ENCODE measurements around the gene AUH.

Gene AUH

DNA sequence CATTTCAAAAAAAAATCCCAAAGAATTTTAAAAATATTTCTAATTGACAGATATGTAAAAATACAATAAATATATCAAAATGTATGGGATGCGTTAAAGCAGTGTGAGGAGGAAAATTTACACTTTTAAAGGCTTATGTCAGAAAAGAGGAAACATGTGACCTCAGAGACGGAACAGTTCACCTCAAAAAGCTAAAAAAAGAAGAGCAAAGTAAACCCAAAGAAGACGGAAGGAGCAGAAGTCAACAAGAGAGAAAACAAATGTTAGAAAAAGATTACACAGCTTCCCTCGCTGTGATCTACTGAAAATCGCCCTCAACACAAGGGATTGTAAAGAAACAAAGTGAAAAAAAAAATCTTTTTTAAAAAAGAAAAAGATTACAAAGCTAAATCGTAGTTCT is 186.9 kb downstream of the AUH start:
- no peak for TF ChIP-seq GATA3 (IDR thresholded peaks at IDR 0.05; ENCODE audit: low read depth, low read length)
- TF ChIP-seq GATA2 (IDR thresholded peaks at IDR 0.05; ENCODE audit: low read depth, low read length): no peak

DNA sequence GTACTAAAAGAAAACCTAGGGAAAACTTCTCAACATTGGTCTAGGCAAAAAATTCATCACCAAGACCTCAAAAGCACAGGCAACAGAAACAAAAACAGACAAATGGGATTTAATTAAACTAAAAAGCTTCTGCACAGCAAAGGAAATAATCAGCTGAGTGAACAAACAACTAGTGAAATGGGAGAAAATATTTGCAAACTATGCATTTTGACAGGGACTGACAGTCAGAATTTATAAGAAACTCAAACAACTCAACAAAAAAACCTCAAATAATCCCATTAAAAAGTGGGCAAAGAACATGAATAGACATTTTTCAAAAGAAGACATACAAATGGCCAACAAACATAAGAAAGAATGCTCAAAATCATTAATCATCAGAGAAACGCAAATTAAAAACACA is 189.4 kb downstream of the AUH start:
- no peak for TF ChIP-seq GATA3 (IDR thresholded peaks at IDR 0.05; ENCODE audit: low read depth, low read length)
- TF ChIP-seq GATA2 (IDR thresholded peaks at IDR 0.05; ENCODE audit: low read depth, low read length): no peak

DNA sequence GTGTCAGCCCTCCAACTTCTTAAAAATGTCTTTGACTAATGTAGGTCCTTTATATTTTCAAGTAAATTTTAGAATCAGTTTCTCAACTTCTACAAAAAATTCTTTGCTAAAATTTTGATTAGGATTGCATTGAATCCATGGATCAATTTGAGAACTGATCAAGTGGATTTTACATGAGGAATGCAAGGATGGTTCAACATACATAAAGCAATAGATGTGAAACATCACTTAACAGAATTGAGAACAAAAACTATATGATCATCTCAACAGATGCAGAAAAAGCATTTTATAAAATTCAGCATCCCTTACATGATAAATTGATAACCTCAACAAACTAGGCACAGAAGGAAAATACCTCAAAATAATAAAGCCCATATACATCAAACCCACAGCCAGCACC is 190.8 kb downstream of the AUH start:
- no peak for TF ChIP-seq GATA3 (IDR thresholded peaks at IDR 0.05; ENCODE audit: low read depth, low read length)
- TF ChIP-seq GATA2 (IDR thresholded peaks at IDR 0.05; ENCODE audit: low read depth, low read length): no peak

DNA sequence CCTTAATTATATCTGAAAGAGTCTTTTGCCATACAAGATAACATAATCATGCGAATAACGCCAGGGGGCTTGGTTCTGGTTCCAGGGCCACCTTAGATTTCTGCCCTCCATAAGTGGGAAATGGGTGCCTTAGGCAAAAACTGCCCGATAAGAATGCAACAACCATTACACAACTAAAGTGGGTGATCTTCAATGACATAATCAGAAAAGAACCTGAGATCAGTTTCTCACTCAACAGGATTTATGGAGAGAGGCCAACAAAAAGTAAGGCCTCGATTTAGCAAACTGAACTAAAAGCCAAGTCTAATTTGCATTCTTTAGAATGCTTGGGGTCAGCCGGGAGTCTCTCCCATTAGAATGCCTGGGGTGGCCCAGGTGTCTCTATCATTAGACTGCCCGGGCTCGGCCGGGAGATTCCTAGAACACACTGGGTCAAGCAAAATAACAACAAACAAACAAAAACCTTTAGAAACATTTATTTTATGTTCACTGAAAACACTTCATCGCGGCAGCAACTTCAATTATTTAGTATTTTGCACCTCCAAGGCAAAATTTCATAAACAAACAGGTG is 194.8 kb downstream of the AUH start:
- TF ChIP-seq GATA3 (IDR thresholded peaks at IDR 0.05; ENCODE audit: low read depth, low read length) (no peak), GATA2 (IDR thresholded peaks at IDR 0.05; ENCODE audit: low read depth, low read length) (no peak)

DNA sequence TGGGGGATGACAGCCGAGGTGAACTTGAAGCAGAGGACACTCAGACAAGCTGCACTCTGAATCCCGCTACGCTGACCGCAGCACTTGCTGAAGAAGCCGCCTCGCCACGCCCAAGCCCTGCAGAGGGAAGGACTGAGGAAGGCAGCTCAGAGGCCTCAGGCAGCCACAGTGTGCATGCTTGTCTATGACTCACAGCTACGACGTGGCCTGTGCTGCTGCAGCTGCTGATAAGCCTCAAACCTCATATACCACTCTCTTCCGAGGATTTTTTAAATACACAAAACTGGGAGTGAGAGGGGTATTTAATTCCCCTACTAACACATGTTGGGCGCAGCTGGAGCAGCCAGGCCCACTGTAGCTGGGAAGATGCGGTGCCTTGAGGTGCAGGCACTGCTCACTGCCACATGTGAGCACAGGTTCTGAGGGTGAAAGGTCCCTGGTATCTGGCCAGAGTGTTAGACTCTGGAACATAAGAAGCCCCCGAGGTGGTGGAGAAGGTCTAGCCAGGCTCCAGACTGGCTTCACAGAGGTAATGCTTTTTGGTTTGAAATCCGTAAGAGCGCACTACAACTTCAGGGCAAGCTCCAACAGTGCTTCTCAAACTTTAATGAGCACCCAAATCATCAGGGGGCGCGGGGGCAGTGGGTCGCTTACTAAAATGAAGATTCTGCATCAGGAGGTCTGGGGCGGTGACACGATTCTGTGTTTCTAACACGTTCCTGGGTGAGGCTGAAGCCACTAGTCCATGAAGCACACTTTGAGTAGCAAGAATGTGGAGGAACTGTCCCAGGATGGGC is 196.8 kb downstream of the AUH start:
- TF ChIP-seq GATA2 (IDR thresholded peaks at IDR 0.05; ENCODE audit: low read depth, low read length): no peak
